Psoas muscle (tissue), 8 donors: ENCODE measurements around the gene CACNA1C. TPM values are rescaled to one million over a fixed set of nuclear protein-coding genes. Genes with fewer than 3 reads are reported as not detected.
A peak's percentile ranks its signal among the peaks of the same experiment; 100 is the strongest.

Experiments
- ATAC-seq, 4 donors: fragments of 200-7000 bp; cut with Tn5 transposase; one replicate each; pipeline ENCODE4 v1.9.1; 2020; ENCODE audit warnings: moderate library complexity in 3 of 4, mild to moderate bottlenecking in 2 of 4
- DNase-seq, 2 donors: peaks; one replicate each; pipeline ENCODE4 v3.0.0-alpha.2; 2020
- H3K27ac ChIP-seq: fragments of 200-600 bp; one replicate; pipeline ENCODE4 v1.8.0; 2022
- H3K27me3 ChIP-seq, 3 donors: fragments of 200-600 bp in 1 of 3; one replicate each; pipeline versions ENCODE4 v1.6.1 to v1.8.0; 2013 to 2022; ENCODE audit warnings: low read length in 2 of 3, mild to moderate bottlenecking in 2 of 3, moderate library complexity in 1 of 3; ENCODE audit not compliant: insufficient read depth in 3 of 3
- H3K36me3 ChIP-seq, 2 donors: fragments of 200-600 bp in 1 of 2; one replicate each; pipeline versions ENCODE4 v1.6.1 to v1.8.0; 2013 to 2022; ENCODE audit warnings: low read depth in 1 of 2, mild to moderate bottlenecking in 1 of 2, moderate library complexity in 1 of 2; ENCODE audit not compliant: insufficient read depth in 1 of 2
- H3K4me1 ChIP-seq: fragments of 200-600 bp; one replicate; pipeline ENCODE4 v1.8.0; 2022
- H3K4me3 ChIP-seq: fragments of 200-600 bp; one replicate; pipeline ENCODE4 v1.8.0; 2022; ENCODE audit warnings: mild to moderate bottlenecking
- H3K9me3 ChIP-seq: fragments of 200-600 bp; one replicate; pipeline ENCODE4 v1.8.0; 2022
- WGBS, 3 donors: extraction: QIAGEN DNeasy Blood & Tissue Kit; methylation state at CpG; one replicate each; pipeline versions ENCODE4 v1.1.6 to v1.1.7; 2013; 5-methylcytosine and 5-hydroxymethylcytosine counted together
- intact Hi-C, 2 donors: fragments of 100-400 bp; cut with DNase I; formaldehyde crosslinking; loops; one replicate each; pipeline versions ENCODE4 v1.11.0 to v1.14.2; 2022
- polyA plus RNA-seq, 3 donors: library from polyadenylated mRNA; stranded (reverse); fragments of 200-250 nt; gene quantifications; one replicate each; pipeline ENCODE4 v1.2.3, GENCODE V29; 2013
- total RNA-seq, 4 donors: library from RNA; stranded (reverse); fragmentation: NEBNext Ultra II Directional in 2 of 4; extraction: Animal tissue kit (Norgen Biotek cat#: 25700) in 2 of 4; gene quantifications; one replicate each; pipeline versions ENCODE4 v1.2.1 to v1.2.4, GENCODE V29; 2021 to 2023
- TF ChIP-seq, protein P1 (sequence below): fragments of 200-600 bp; IDR thresholded peaks from one replicate; pipeline ENCODE4 v1.8.0; 2022; ENCODE audit warnings: antibody characterized with exemption
- donor health status: healthy with polysubstance abuse.
- donor health status: DM: no; HTN: no; CAD: no; lungs with moderate emphysema.
- donor health status: Bipolar disorder and iron deficiency.
- donor health status: healthy.
- donor health status: DM: yes; HTN: yes; CAD: no.
- donor health status: DM: no; HTN: no; CAD: no.
- donor health status: DM: no; HTN: no; CAD: no.
- donor health status: DM: yes; HTN: yes; CAD: no.

The CACNA1C gene
- total and polyA plus RNA-seq, 7 donors, result 0.26 to 2.9 (median 0.95) TPM

DNA sequence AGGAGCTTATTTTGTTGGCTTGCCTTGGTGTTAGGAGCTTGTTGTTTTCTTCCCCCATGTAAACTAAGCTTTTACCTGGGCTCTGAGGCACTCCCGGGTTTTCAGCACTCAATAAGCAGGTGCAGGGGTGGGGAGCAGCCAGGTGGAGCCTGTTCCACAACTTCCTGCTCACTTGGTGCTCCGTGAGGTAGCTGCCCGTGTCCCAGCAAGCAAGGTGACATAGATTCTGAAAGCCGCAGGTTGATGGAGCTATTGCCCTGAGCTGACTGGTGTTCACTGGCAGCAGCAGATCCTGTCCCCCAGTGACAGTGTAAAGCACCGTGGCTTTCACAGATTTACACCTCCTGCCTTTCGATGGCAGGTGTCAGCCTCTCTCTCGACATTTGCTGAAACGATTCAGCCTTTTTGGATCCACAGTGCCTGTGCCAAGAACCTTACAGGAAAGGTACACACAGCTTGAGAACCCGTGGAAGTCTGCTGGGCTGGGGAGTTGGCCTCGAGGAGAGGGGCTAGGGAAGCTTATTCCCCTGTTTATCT is 446.2 kb downstream of the CACNA1C start:
- ATAC-seq (no peak), DNase-seq (no peak)
- TF ChIP-seq, protein P1, sequence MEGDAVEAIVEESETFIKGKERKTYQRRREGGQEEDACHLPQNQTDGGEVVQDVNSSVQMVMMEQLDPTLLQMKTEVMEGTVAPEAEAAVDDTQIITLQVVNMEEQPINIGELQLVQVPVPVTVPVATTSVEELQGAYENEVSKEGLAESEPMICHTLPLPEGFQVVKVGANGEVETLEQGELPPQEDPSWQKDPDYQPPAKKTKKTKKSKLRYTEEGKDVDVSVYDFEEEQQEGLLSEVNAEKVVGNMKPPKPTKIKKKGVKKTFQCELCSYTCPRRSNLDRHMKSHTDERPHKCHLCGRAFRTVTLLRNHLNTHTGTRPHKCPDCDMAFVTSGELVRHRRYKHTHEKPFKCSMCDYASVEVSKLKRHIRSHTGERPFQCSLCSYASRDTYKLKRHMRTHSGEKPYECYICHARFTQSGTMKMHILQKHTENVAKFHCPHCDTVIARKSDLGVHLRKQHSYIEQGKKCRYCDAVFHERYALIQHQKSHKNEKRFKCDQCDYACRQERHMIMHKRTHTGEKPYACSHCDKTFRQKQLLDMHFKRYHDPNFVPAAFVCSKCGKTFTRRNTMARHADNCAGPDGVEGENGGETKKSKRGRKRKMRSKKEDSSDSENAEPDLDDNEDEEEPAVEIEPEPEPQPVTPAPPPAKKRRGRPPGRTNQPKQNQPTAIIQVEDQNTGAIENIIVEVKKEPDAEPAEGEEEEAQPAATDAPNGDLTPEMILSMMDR, result no peak
- H3K36me3 ChIP-seq, result no peaks in the 10 kb centered on the region
- WGBS, 3 donors, result 66 to 72% (median 66%) methylated on average over 10 of the region's 10 CpGs
- intact Hi-C loops, result no loop called here
- peaks cover 7% of the 10 kb centered on the region for H3K4me1 ChIP-seq
- H3K27me3 ChIP-seq, result peaks cover 0 to 8% (median 0%) of the 10 kb centered on the region in 3 donors
- no peak overlapping the region for H3K27ac ChIP-seq
- no peaks in the 10 kb centered on the region for H3K9me3 ChIP-seq
- no peak overlapping the region for H3K4me3 ChIP-seq

DNA sequence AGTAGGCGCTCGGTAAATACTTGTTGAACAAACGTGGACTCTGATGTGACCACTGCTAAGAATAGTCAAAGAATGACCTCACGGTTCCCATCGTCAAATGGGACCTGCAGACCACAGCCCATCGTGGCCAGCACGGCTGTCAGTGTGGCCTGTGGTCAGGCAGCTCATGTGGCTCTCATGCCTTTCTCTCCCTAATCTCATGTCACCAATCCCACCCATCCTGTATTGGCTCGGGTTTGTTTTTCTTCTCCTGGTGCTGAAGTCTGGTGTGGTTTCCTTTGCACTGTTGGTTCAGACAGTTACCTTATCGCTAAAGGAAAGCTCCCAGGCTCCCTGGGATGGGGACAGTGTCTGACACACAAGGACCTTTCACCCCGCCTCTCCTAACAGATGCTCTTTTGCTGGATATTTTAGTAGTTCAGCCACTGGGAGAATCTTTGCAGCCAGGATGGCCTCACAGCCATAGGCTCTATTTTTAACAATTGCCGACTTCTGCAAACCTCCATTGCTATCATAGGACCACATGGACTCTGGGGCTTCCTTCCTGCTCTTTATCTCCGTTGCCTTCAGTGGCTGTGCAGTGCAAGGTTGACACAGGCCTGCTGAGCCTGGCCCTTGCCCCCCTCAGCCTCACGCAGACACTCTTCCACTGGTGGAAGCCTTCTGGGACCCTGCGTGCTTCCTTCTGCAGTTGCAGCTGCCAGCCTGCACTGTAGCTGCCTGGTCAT is 448.8 kb downstream of the CACNA1C start:
- peak in 1 of 4 donors; percentile 17 for ATAC-seq
- TF ChIP-seq, protein P1, result no peak
- Histone ChIP-seq H3K36me3 (no peaks in the 10 kb centered on the region), H3K27ac (peak overlapping the region; percentile 15), H3K4me3 (no peak overlapping the region), H3K27me3 (peaks cover 0 to 5% (median 0%) of the 10 kb centered on the region in 3 donors), H3K4me1 (peaks cover 3% of the 10 kb centered on the region), H3K9me3 (no peaks in the 10 kb centered on the region)
- 47 to 55% (median 48%) methylated on average over 14 of the region's 14 CpGs for WGBS, 3 donors
- intact Hi-C loops, result no loop called here
- no peak for DNase-seq

DNA sequence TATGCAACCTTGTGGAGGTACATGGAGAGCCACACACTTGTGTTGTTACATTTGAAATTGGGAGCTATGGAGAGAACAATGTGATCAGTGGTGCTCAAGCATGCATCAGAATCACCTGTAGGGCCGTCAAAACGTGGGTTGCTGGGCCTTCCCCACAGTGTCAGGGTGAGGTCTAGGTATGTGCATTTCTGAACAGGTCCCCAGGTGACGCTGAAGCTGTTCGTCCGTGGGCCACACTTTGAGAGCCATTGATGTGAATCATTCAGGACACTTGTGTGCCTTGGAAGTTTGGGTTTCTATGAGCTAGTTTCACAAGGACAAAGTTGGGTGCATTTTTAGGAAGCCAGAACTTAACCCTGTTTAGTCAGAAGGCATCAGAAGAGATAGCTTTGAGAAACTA is 450.2 kb downstream of the CACNA1C start:
- no peak overlapping the region for H3K27ac ChIP-seq
- intact Hi-C loops, result no loop called here
- TF ChIP-seq, protein P1, result no peak
- no peak overlapping the region for H3K4me3 ChIP-seq
- H3K27me3 ChIP-seq, result peaks cover 0 to 5% (median 0%) of the 10 kb centered on the region in 3 donors
- H3K9me3 ChIP-seq, result no peaks in the 10 kb centered on the region
- WGBS, 3 donors, result 77 to 89% (median 85%) methylated on average over 5 of the region's 5 CpGs
- H3K4me1 ChIP-seq, result peaks cover 3% of the 10 kb centered on the region
- no peaks in the 10 kb centered on the region for H3K36me3 ChIP-seq
- ATAC-seq (no peak), DNase-seq (no peak)

- Histone ChIP-seq H3K36me3 (no peaks in the 10 kb centered on the region), H3K27me3 (peaks cover 0 to 5% (median 0%) of the 10 kb centered on the region in 3 donors), H3K4me1 (peaks cover 3% of the 10 kb centered on the region), H3K27ac (no peak overlapping the region), H3K9me3 (no peaks in the 10 kb centered on the region), H3K4me3 (no peak overlapping the region)
- WGBS, 3 donors, result 90 to 97% (median 91%) methylated on average over 7 of the region's 7 CpGs
- TF ChIP-seq, protein P1, result no peak
- DNase-seq, result no peak
- ATAC-seq, result no peak
- intact Hi-C loops, result no loop called here
Measured at GRCh38 chr12:2503762-2504161, 451.0 kb downstream of the CACNA1C start.
